K562 (cell line): ENCODE measurements around the gene GTF3C1.

Experiments
- BACH1 ChIP-seq: fragments of 200-800 bp; sonication (Bioruptor generic); IDR thresholded peaks from 2 replicates; pipeline ENCODE4 v1.6.1; 2016; ENCODE audit warnings: missing genetic modification characterization, missing compliant biosample characterization
- CBX2 ChIP-seq: fragments of 200-600 bp; sonication (generic); IDR thresholded peaks from one replicate; pipeline ENCODE4 v1.6.1; 2012; ENCODE audit warnings: mild to moderate bottlenecking, low read length, inconsistent platforms; ENCODE audit not compliant: insufficient read depth, poor library complexity, severe bottlenecking
- CHD4 ChIP-seq: fragments of 200-600 bp; sonication (generic); IDR thresholded peaks from 3 replicates; pipeline ENCODE4 v1.6.1; 2012; ENCODE audit warnings: low read depth, mild to moderate bottlenecking, mixed read lengths, low read length, inconsistent platforms; ENCODE audit not compliant: insufficient read depth, insufficient replicate concordance, poor library complexity, severe bottlenecking
- EZH2 ChIP-seq: IDR thresholded peaks from 2 replicates; pipeline ENCODE4 v1.6.1; 2012; ENCODE audit warnings: low read depth, mild to moderate bottlenecking, inconsistent platforms, low read length, borderline replicate concordance
- GATA2 ChIP-seq: sonication (generic); formaldehyde crosslinking; IDR thresholded peaks from 2 replicates; pipeline ENCODE4 v1.4.0; 2020; ENCODE audit warnings: mild to moderate bottlenecking, missing genetic modification reagents
- KAT8 ChIP-seq: fragments of 450-650 bp; IDR thresholded peaks from 2 replicates; pipeline ENCODE4 v1.6.1; 2016; ENCODE audit warnings: low read depth, mild to moderate bottlenecking
- POLR2AphosphoS5 ChIP-seq: IDR thresholded peaks from 2 replicates; pipeline ENCODE4 v1.6.1; 2011; ENCODE audit warnings: mild to moderate bottlenecking, low read depth, low read length, moderate library complexity; ENCODE audit not compliant: control insufficient read depth, insufficient read depth
- RNF2 ChIP-seq: sonication (generic); IDR thresholded peaks from 2 replicates; pipeline ENCODE4 v1.6.1; 2016
- TF ChIP-seq, protein P1 (sequence below), 3 experiments: IDR thresholded peaks in 2 of 3; conservative IDR thresholded peaks in 1 of 3; 2 replicates each; pipeline ENCODE4 v1.5.1; 2011 to 2012; ENCODE audit warnings: low read length in 3 of 3, mild to moderate bottlenecking in 3 of 3, control low read depth in 2 of 3, improper control_type of control experiment in 1 of 3, inconsistent platforms in 1 of 3, low read depth in 1 of 3, mixed read lengths in 1 of 3, moderate library complexity in 1 of 3; ENCODE audit not compliant: insufficient read depth in 2 of 3
- TF ChIP-seq, protein P2 (sequence below): fragments of 450-650 bp; IDR thresholded peaks from 2 replicates; pipeline ENCODE4 v1.6.1; 2016; ENCODE audit warnings: antibody characterized with exemption

DNA sequence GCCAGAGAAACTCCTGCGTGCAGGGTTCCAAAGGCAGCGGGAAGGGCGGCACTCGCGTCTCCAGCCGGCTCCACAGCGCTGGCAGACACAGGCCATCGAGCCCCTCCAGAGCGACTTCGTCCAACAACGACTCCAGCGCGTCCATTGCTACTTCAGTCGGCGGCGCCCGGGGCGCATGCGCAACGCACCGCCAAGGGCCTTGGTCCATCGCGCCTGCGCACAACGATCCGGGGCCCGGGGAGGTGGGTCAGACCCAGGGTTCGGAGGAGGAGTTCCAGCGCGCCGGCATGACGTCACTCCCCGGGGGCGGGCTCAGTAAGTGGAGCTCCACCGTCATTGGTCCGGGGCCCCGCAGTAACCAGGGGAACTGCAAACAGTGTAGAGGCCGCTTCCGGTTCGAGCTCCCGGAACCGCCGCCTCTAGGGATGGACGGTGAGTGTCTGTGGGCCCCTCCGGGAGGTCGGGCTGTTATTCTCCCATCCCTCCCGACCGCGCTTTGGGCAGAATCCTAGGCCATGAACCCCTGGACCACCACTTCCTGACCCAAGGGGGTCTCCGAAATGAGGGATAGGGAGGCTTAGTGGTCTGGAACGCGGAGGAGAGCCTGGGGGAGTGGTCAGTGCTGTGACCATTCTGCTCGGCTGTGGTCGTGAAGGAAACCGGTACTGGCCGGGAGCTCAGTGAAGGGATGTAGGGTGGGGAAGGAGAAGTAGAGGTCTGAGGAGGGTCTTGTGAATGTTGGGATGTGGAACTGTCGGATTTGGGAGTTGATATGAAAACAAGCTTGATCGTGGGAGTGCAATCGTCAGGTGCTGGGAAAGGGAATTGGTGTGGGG is at the start of gene GTF3C1, which contains the start of gene KATNIP:
- TF ChIP-seq EZH2 (no peak), KAT8 (no peak), CHD4 (no peak), CBX2 (no peak), POLR2AphosphoS5 (peak; percentile 52), BACH1 (no peak), RNF2 (no peak), GATA2 (CRISPR knock-in tag) (no peak)
- TF ChIP-seq, protein P1, sequence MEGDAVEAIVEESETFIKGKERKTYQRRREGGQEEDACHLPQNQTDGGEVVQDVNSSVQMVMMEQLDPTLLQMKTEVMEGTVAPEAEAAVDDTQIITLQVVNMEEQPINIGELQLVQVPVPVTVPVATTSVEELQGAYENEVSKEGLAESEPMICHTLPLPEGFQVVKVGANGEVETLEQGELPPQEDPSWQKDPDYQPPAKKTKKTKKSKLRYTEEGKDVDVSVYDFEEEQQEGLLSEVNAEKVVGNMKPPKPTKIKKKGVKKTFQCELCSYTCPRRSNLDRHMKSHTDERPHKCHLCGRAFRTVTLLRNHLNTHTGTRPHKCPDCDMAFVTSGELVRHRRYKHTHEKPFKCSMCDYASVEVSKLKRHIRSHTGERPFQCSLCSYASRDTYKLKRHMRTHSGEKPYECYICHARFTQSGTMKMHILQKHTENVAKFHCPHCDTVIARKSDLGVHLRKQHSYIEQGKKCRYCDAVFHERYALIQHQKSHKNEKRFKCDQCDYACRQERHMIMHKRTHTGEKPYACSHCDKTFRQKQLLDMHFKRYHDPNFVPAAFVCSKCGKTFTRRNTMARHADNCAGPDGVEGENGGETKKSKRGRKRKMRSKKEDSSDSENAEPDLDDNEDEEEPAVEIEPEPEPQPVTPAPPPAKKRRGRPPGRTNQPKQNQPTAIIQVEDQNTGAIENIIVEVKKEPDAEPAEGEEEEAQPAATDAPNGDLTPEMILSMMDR (IDR thresholded peaks at IDR 0.05 in 2 of 3, conservative IDR thresholded peaks at IDR 0.05 in 1 of 3; ENCODE audit: insufficient read depth in 2 of 3, low read depth in 1 of 3, low read length in 3 of 3), result no peak; a peak in 1 of 6 replicates
- TF ChIP-seq, protein P2, sequence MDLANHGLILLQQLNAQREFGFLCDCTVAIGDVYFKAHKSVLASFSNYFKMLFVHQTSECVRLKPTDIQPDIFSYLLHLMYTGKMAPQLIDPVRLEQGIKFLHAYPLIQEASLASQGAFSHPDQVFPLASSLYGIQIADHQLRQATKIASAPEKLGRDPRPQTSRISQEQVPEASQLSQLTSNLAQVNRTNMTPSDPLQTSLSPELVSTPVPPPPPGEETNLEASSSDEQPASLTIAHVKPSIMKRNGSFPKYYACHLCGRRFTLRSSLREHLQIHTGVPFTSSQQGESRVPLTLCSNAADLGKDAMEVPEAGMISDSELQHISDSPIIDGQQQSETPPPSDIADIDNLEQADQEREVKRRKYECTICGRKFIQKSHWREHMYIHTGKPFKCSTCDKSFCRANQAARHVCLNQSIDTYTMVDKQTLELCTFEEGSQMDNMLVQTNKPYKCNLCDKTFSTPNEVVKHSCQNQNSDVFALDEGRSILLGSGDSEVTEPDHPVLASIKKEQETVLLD, result peak; percentile 99
